HG03378 (cell line): Measurements from ENCODE around the gene IRF2BP2.
"Not testable (repeated sequence)": the region's sequence is repeated elsewhere in the genome, so short reads cannot be mapped to it uniquely, and the experiment has no call there.

Source experiments
- ATAC-seq: cut with Tn5 transposase; IDR thresholded peaks from one replicate; pipeline ENCODE4 v1.9.1; 2021; ENCODE audit warnings: mild to moderate bottlenecking, moderate library complexity; ENCODE audit not compliant: unreplicated experiment

Gene IRF2BP2

GRCh38 chr1:234634922-234635321, 24.9 kb upstream of the IRF2BP2 start:
- not testable (repeated sequence) for ATAC-seq

- ATAC-seq, result no peak
Measured at GRCh38 chr1:234634387-234634786, 24.4 kb upstream of the IRF2BP2 start.

- no peak for ATAC-seq
Measured at GRCh38 chr1:234633246-234634003, 23.4 kb upstream of the IRF2BP2 start.

GRCh38 chr1:234632225-234632624, 22.2 kb upstream of the IRF2BP2 start:
- ATAC-seq, result no peak

- no peak for ATAC-seq
Measured at GRCh38 chr1:234631721-234632125, 21.7 kb upstream of the IRF2BP2 start.

GRCh38 chr1:234629026-234629425, 19.0 kb upstream of the IRF2BP2 start:
- ATAC-seq, result no peak

GRCh38 chr1:234628089-234628488, 18.1 kb upstream of the IRF2BP2 start:
- ATAC-seq, result no peak

GRCh38 chr1:234627009-234627950, 17.3 kb upstream of the IRF2BP2 start:
- ATAC-seq, result no peak

- no peak for ATAC-seq
Measured at GRCh38 chr1:234626391-234626790, 16.4 kb upstream of the IRF2BP2 start.

GRCh38 chr1:234624724-234625117, 14.7 kb upstream of the IRF2BP2 start:
- ATAC-seq, result no peak

- ATAC-seq, result no peak
Measured at GRCh38 chr1:234621657-234622335, 11.8 kb upstream of the IRF2BP2 start.

GRCh38 chr1:234621127-234621468, 11.1 kb upstream of the IRF2BP2 start:
- ATAC-seq, result no peak

GRCh38 chr1:234620272-234621126, 10.5 kb upstream of the IRF2BP2 start:
- no peak for ATAC-seq

GRCh38 chr1:234619794-234620247, 9.8 kb upstream of the IRF2BP2 start:
- no peak for ATAC-seq

GRCh38 chr1:234619071-234619480, 9.1 kb upstream of the IRF2BP2 start:
- ATAC-seq, result no peak

GRCh38 chr1:234618737-234619049, 8.7 kb upstream of the IRF2BP2 start:
- ATAC-seq, result no peak

- no peak for ATAC-seq
Measured at GRCh38 chr1:234617986-234618736, 8.2 kb upstream of the IRF2BP2 start.

- ATAC-seq, result no peak
Measured at GRCh38 chr1:234617131-234617985, 7.4 kb upstream of the IRF2BP2 start.

- no peak for ATAC-seq
Measured at GRCh38 chr1:234616644-234617043, 6.7 kb upstream of the IRF2BP2 start.
